Prostate gland (tissue), 2 donors: ENCODE measurements around the gene ZCWPW2. TPM values are rescaled to one million over a fixed set of nuclear protein-coding genes. Genes with fewer than 3 reads are reported as not detected.

Experiments
- DNase-seq: peaks from one replicate; pipeline ENCODE4 v3.0.0-alpha.2; 2019; ENCODE audit warnings: low spot score
- H3K27ac ChIP-seq, 2 donors: fragments of 200-600 bp; sonication (generic); 2 replicates each; pipeline ENCODE4 v1.5.1; 2017 to 2019
- H3K27me3 ChIP-seq: fragments of 200-600 bp; sonication (generic); replicated peaks from 2 replicates; pipeline ENCODE4 v1.5.1; 2019; ENCODE audit not compliant: insufficient read depth
- H3K36me3 ChIP-seq, 2 donors: fragments of 200-600 bp; sonication (generic); 1 replicate in 1 of 2; 2 replicates in 1 of 2; pipeline versions ENCODE4 v1.5.1 to v1.8.1; 2017 to 2019
- H3K4me1 ChIP-seq: fragments of 200-600 bp; sonication (generic); replicated peaks from 2 replicates; pipeline ENCODE4 v1.5.1; 2019
- H3K4me3 ChIP-seq, 2 donors: fragments of 200-600 bp; sonication (generic); 2 replicates each; pipeline ENCODE4 v1.5.1; 2017 to 2019
- H3K9me3 ChIP-seq: fragments of 200-600 bp; sonication (generic); 2 replicates; pipeline ENCODE4 v1.5.1; 2017
- POLR2A ChIP-seq: fragments of 450-650 bp; IDR thresholded peaks from one replicate; pipeline ENCODE4 v1.6.1; 2016; ENCODE audit warnings: antibody characterized with exemption, mild to moderate bottlenecking
- POLR2AphosphoS5 ChIP-seq: sonication (generic); formaldehyde crosslinking; IDR thresholded peaks from one replicate; pipeline ENCODE4 v1.6.1; 2017; ENCODE audit warnings: antibody characterized with exemption
- WGBS: methylation state at CpG from one replicate; pipeline ENCODE4 v1.1.5; 2018; 5-methylcytosine and 5-hydroxymethylcytosine counted together
- intact Hi-C: fragments of 100-400 bp; cut with DNase I; formaldehyde crosslinking; loops from one replicate; pipeline ENCODE4 v1.14.2; 2022
- total RNA-seq, 2 donors: library from RNA; depleted of rRNA; stranded (reverse); fragments of >200 nt; gene quantifications; one replicate each; pipeline ENCODE4 v1.1.0, GENCODE V29; 2016
- TF ChIP-seq, protein P1 (sequence below), 4 experiments: fragments of 200-600 bp in 2 of 4; fragments of 450-650 bp in 2 of 4; sonication (generic) in 2 of 4; IDR thresholded peaks; 1 replicate in 3 of 4; 2 replicates in 1 of 4; pipeline ENCODE4 v1.5.1; 2016 to 2019; ENCODE audit warnings: antibody characterized with exemption in 4 of 4, mild to moderate bottlenecking in 2 of 4, moderate library complexity in 2 of 4

ZCWPW2 gene
- total RNA-seq, 2 donors from 2014 or later: 0.80 to 1.7 TPM

DNA sequence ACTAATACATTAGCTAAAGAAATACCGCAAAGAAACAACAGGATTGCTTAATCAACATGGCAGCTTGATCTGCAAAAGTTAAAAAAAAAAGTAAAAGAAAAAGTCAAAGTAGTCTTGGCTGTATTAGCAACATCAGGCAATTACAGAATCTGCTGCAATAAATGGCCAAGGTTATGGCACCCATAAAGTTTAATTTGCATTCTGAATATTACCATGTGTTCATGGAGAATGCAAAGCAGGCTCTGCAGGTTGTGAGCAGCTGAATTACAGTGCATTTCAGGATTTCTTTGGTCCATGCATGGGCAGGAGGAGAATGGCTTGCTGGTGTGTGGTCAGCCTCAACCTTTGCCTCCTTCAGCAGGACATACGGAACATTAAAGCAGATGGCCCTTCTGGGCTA lies 199.2 kb downstream of the ZCWPW2 start:
- H3K27ac ChIP-seq: no peak overlapping the region
- no peaks in the 10 kb centered on the region for H3K4me1 ChIP-seq
- no peaks in the 10 kb centered on the region for H3K36me3 ChIP-seq
- TF ChIP-seq POLR2A (no peak), POLR2AphosphoS5 (no peak)
- TF ChIP-seq, protein P1, sequence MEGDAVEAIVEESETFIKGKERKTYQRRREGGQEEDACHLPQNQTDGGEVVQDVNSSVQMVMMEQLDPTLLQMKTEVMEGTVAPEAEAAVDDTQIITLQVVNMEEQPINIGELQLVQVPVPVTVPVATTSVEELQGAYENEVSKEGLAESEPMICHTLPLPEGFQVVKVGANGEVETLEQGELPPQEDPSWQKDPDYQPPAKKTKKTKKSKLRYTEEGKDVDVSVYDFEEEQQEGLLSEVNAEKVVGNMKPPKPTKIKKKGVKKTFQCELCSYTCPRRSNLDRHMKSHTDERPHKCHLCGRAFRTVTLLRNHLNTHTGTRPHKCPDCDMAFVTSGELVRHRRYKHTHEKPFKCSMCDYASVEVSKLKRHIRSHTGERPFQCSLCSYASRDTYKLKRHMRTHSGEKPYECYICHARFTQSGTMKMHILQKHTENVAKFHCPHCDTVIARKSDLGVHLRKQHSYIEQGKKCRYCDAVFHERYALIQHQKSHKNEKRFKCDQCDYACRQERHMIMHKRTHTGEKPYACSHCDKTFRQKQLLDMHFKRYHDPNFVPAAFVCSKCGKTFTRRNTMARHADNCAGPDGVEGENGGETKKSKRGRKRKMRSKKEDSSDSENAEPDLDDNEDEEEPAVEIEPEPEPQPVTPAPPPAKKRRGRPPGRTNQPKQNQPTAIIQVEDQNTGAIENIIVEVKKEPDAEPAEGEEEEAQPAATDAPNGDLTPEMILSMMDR (IDR thresholded peaks at IDR 0.05): no peak
- H3K27me3 ChIP-seq: no peaks in the 10 kb centered on the region
- no peak for DNase-seq
- WGBS: 85% methylated on average over 2 of the region's 2 CpGs
- no peaks in the 10 kb centered on the region for H3K9me3 ChIP-seq
- intact Hi-C loops: no loop called here
- no peak overlapping the region for H3K4me3 ChIP-seq

DNA sequence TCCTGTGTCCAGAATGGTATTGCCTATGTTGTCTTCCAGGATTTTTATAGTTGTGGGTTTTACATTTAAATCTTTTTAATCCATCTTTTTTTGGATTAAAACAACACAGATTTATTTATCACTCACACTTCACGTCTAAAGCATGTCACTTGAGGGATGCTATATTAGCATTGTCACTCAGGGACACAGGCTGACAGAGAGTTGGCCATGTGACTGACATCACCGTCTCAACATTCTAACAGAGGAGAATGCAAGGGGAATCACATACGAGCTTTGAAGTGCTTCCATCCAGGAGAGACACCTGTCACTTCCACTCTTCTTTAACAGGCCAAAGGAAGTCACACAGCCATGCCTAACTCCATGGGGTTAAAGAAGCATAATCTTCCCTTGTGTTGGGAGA lies 204.7 kb downstream of the ZCWPW2 start:
- intact Hi-C loops: no loop called here
- 89% methylated on average over 3 of the region's 3 CpGs for WGBS

DNA sequence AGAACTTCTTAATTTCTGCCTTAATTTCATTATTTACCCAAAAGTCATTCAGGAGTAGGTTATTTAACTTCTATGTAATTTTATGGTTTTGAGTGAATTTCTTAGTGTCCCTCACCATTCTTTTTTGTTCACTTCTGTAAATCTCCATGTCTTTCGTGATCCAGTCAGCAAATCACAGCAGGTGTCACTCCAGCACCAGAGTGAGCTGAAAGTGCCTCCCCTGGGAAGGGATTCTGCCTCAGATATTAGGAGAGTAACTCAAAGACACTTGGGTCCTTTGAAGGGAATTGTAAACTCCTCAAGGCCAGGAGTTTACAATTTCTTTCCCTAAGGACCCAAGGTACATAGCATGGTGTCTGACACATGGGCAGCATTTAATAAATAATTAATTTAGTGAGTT lies 207.7 kb downstream of the ZCWPW2 start:
- H3K36me3 ChIP-seq: no peaks in the 10 kb centered on the region
- WGBS: 85% methylated on average over 1 of the region's 1 CpG
- DNase-seq: no peak
- H3K9me3 ChIP-seq: no peaks in the 10 kb centered on the region
- no peaks in the 10 kb centered on the region for H3K27me3 ChIP-seq
- no peak overlapping the region for H3K4me3 ChIP-seq
- no peaks in the 10 kb centered on the region for H3K4me1 ChIP-seq
- intact Hi-C loops: no loop called here
- TF ChIP-seq, protein P1 (IDR thresholded peaks at IDR 0.05): no peak
- TF ChIP-seq POLR2A (no peak), POLR2AphosphoS5 (no peak)
- H3K27ac ChIP-seq: no peak overlapping the region

More for the DNA sequence above, 204.7 kb downstream of the ZCWPW2 start:
- no peak overlapping the region for H3K4me3 ChIP-seq
- no peaks in the 10 kb centered on the region for H3K27me3 ChIP-seq
- H3K36me3 ChIP-seq: no peaks in the 10 kb centered on the region
- no peaks in the 10 kb centered on the region for H3K9me3 ChIP-seq
- no peaks in the 10 kb centered on the region for H3K4me1 ChIP-seq
- no peak for DNase-seq
- no peak overlapping the region for H3K27ac ChIP-seq
- TF ChIP-seq, protein P1 (IDR thresholded peaks at IDR 0.05): no peak
- TF ChIP-seq POLR2AphosphoS5 (no peak), POLR2A (no peak)

DNA sequence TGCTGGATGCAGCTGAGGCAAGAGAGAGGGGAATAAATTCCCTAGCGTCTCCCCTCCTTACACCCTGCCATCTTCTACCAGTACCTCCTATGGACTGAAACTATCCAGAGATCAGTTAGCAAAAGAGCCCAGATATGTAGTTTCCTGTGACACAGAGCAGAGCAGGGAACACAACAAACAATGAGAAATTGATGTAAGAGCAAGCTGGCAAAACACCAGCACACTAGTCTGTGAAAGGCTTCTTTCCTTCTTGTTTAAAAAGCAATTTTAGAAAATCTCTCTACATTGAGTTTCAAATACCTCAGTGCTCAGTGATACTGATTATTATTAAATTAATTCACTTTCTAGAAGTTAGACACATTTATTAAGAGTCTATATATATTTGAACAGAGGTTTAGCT lies 215.7 kb downstream of the ZCWPW2 start:
- Histone ChIP-seq H3K4me1 (no peaks in the 10 kb centered on the region), H3K36me3 (no peaks in the 10 kb centered on the region), H3K27me3 (no peaks in the 10 kb centered on the region), H3K27ac (no peak overlapping the region), H3K4me3 (no peak overlapping the region), H3K9me3 (no peaks in the 10 kb centered on the region)
- WGBS: 64% methylated on average over 1 of the region's 1 CpG
- no peak for DNase-seq
- no peak for TF ChIP-seq POLR2A
- no peak for TF ChIP-seq POLR2AphosphoS5
- TF ChIP-seq, protein P1 (IDR thresholded peaks at IDR 0.05): no peak
- intact Hi-C loops: no loop called here

DNA sequence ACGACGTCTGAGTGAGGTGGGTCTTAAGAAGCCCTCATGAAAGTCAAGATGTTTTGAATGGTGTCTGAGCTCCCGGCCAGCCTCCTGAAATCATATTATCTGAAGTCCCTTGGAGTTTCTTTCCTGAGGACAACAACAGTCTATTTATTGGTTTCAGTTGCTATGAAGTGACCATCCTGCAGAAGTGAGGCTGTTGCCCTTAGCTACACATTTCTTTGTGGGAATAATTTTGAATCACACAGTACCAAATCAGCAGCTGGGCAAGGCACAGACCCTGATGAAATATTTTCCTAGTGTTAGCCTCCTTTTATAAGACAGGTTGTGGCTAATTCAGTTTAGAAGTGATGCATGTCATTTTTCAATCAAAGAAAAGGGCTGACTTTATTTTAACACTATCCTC lies 220.8 kb downstream of the ZCWPW2 start:
- H3K9me3 ChIP-seq: no peaks in the 10 kb centered on the region
- H3K27ac ChIP-seq: no peak overlapping the region
- no peaks in the 10 kb centered on the region for H3K36me3 ChIP-seq
- TF ChIP-seq, protein P1 (IDR thresholded peaks at IDR 0.05): no peak
- no peak for TF ChIP-seq POLR2AphosphoS5
- TF ChIP-seq POLR2A: no peak
- no peak for DNase-seq
- 82% methylated on average over 3 of the region's 3 CpGs for WGBS
- H3K4me3 ChIP-seq: no peak overlapping the region
- no peaks in the 10 kb centered on the region for H3K27me3 ChIP-seq
- no peaks in the 10 kb centered on the region for H3K4me1 ChIP-seq
- intact Hi-C loops: no loop called here
